Skeletal muscle tissue (tissue), 4 donors: ENCODE measurements around the gene HSPA6. TPM values are rescaled to one million over a fixed set of nuclear protein-coding genes. Genes with fewer than 3 reads are reported as not detected.
"Not testable (repeated sequence)": the region's sequence is repeated elsewhere in the genome, so short reads cannot be mapped to it uniquely, and the experiment has no call there.

Experiments
- H3K27ac ChIP-seq: one replicate; pipeline ENCODE4 v1.7.0; 2013; ENCODE audit warnings: mild to moderate bottlenecking, low read depth, low read length, inconsistent platforms
- H3K27me3 ChIP-seq, 3 donors: one replicate each; pipeline ENCODE4 v1.7.0; 2013; ENCODE audit warnings: low read length in 3 of 3; ENCODE audit not compliant: control insufficient read depth in 3 of 3, insufficient read depth in 3 of 3
- H3K36me3 ChIP-seq, 3 donors: one replicate each; pipeline ENCODE4 v1.7.0; 2013; ENCODE audit warnings: low read length in 3 of 3; ENCODE audit not compliant: control insufficient read depth in 3 of 3, insufficient read depth in 3 of 3
- H3K4me1 ChIP-seq, 3 donors: one replicate each; pipeline ENCODE4 v1.7.0; 2013; ENCODE audit warnings: low read length in 3 of 3, mild to moderate bottlenecking in 3 of 3; ENCODE audit not compliant: control insufficient read depth in 3 of 3, insufficient read depth in 3 of 3
- H3K4me3 ChIP-seq, 3 donors: one replicate each; pipeline ENCODE4 v1.7.0; 2013; ENCODE audit warnings: low read length in 3 of 3
- H3K9ac ChIP-seq, 3 donors: one replicate each; pipeline ENCODE4 v1.7.0; 2013; ENCODE audit warnings: low read length in 3 of 3, mild to moderate bottlenecking in 3 of 3, moderate library complexity in 2 of 3, low read depth in 1 of 3
- H3K9me3 ChIP-seq, 3 donors: one replicate each; pipeline ENCODE4 v1.7.0; 2013; ENCODE audit warnings: low read length in 3 of 3; ENCODE audit not compliant: control insufficient read depth in 3 of 3
- total RNA-seq: library from RNA; depleted of rRNA; stranded (reverse); fragments of >200 nt; gene quantifications from one replicate; pipeline ENCODE4 v1.2.3, GENCODE V29; 2014
- donor health status: Osteomylitis.

HSPA6 gene
- total RNA-seq, 1 donor from 2014 or later: 0.52 TPM

- not testable (repeated sequence) for H3K4me3 ChIP-seq, H3K4me1 ChIP-seq, H3K36me3 ChIP-seq, H3K9me3 ChIP-seq, H3K9ac ChIP-seq, H3K27me3 ChIP-seq, H3K27ac ChIP-seq
These were observed 23.8 kb downstream of the HSPA6 start for GRCh38 chr1:161547995-161548741.

- H3K9ac ChIP-seq, H3K4me1 ChIP-seq, H3K27ac ChIP-seq, H3K36me3 ChIP-seq, H3K9me3 ChIP-seq, H3K4me3 ChIP-seq, H3K27me3 ChIP-seq: not testable (repeated sequence)
These were observed 24.5 kb downstream of the HSPA6 start for GRCh38 chr1:161548749-161549406.

GRCh38 chr1:161549652-161550051, 25.3 kb downstream of the HSPA6 start, which contains the start of gene FCGR3A:
TSS of gene FCGR3A (minus strand) at chr1:161549818. CDS start at chr1:161549736, 82 bp downstream.
- Histone ChIP-seq H3K4me1 (no peaks in the 10 kb centered on the region), H3K9me3 (no peaks in the 10 kb centered on the region), H3K9ac (no peak within 1 kb of the TSS), H3K4me3 (no peak within 1 kb of the TSS), H3K27me3 (peaks cover 0 to 7% (median 3%) of the 10 kb centered on the region in 3 donors), H3K27ac (no peak within 1 kb of the TSS), H3K36me3 (no peaks in the 10 kb centered on the region)

GRCh38 chr1:161550942-161551341, 26.6 kb downstream of the HSPA6 start:
- H3K9me3 ChIP-seq, H3K9ac ChIP-seq: not testable (repeated sequence)

GRCh38 chr1:161553631-161554030, 29.3 kb downstream of the HSPA6 start:
- H3K9ac ChIP-seq, H3K27me3 ChIP-seq, H3K9me3 ChIP-seq, H3K27ac ChIP-seq, H3K4me3 ChIP-seq, H3K36me3 ChIP-seq, H3K4me1 ChIP-seq: not testable (repeated sequence)

More at GRCh38 chr1:161550942-161551341, 26.6 kb downstream of the HSPA6 start:
- not testable (repeated sequence) for H3K27me3 ChIP-seq, H3K4me1 ChIP-seq, H3K36me3 ChIP-seq, H3K4me3 ChIP-seq, H3K27ac ChIP-seq

GRCh38 chr1:161554340-161554739, 30.0 kb downstream of the HSPA6 start:
- not testable (repeated sequence) for H3K9me3 ChIP-seq, H3K4me1 ChIP-seq, H3K27me3 ChIP-seq, H3K27ac ChIP-seq, H3K4me3 ChIP-seq, H3K36me3 ChIP-seq, H3K9ac ChIP-seq

GRCh38 chr1:161554815-161555417, 30.6 kb downstream of the HSPA6 start:
- H3K36me3 ChIP-seq, H3K27me3 ChIP-seq, H3K9me3 ChIP-seq, H3K9ac ChIP-seq, H3K4me3 ChIP-seq, H3K4me1 ChIP-seq, H3K27ac ChIP-seq: not testable (repeated sequence)

- not testable (repeated sequence) for H3K4me3 ChIP-seq, H3K27me3 ChIP-seq, H3K9me3 ChIP-seq, H3K9ac ChIP-seq, H3K4me1 ChIP-seq, H3K27ac ChIP-seq, H3K36me3 ChIP-seq
These were observed 31.8 kb downstream of the HSPA6 start for GRCh38 chr1:161556143-161556542.

GRCh38 chr1:161556990-161557389, 32.6 kb downstream of the HSPA6 start:
- not testable (repeated sequence) for H3K9ac ChIP-seq, H3K27ac ChIP-seq, H3K4me3 ChIP-seq, H3K4me1 ChIP-seq, H3K9me3 ChIP-seq, H3K36me3 ChIP-seq, H3K27me3 ChIP-seq
